HEK293T (cell line): Measurements from ENCODE around the gene GRAMD1A.

Experiments
- BHLHE40 ChIP-seq: fragments of 450-650 bp; IDR thresholded peaks from 2 replicates; pipeline ENCODE4 v1.6.1; 2016; ENCODE audit warnings: mild to moderate bottlenecking, moderate library complexity, borderline replicate concordance
- FOXA1 ChIP-seq: fragments of 450-650 bp; IDR thresholded peaks from 2 replicates; pipeline ENCODE4 v1.6.1; 2016; ENCODE audit warnings: mild to moderate bottlenecking
- HDGF ChIP-seq: fragments of 450-650 bp; IDR thresholded peaks from 2 replicates; pipeline ENCODE4 v1.6.1; 2017; ENCODE audit warnings: antibody characterized with exemption, borderline replicate concordance
- L3MBTL2 ChIP-seq: fragments of 450-650 bp; conservative IDR thresholded peaks from 2 replicates; pipeline ENCODE4 v1.6.1; 2016; ENCODE audit warnings: mild to moderate bottlenecking
- SUZ12 ChIP-seq: fragments of 450-650 bp; IDR thresholded peaks from 2 replicates; pipeline ENCODE4 v1.6.1; 2016; ENCODE audit warnings: mild to moderate bottlenecking

DNA sequence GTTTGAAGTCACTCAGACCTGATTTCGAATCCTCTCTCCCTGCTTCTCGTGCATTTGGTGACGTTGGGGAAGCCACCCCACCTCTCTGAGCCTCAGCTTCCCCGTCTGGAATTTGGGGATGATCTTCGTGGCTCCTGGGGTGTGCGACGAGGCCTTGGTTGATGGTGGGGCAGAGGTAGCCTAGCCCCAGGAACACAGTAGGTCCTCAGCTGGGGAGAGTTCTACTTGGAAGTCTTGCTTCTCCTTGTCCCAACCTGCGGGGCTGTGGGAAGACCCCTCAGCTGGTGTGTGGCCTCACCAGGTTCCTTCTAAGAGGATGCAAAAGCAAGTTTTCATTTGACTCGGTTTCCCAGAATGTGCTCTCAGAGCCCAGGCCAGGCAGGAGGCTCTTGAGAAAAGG lies 54.5 kb downstream of the GRAMD1A start:
- TF ChIP-seq BHLHE40 (no peak), SUZ12 (no peak), HDGF (no peak), FOXA1 (no peak), L3MBTL2 (no peak)
